HepG2 (cell line): Measurements from ENCODE around the gene SPINK8. TPM values are rescaled to one million over a fixed set of nuclear protein-coding genes. Genes with fewer than 3 reads are reported as not detected.

ENCODE experiments used
- E2F5 ChIP-seq: sonication (generic); formaldehyde crosslinking; conservative IDR thresholded peaks from 2 replicates; pipeline ENCODE4 v1.4.0; 2020; ENCODE audit warnings: missing genetic modification reagents
- GATAD1 ChIP-seq: IDR thresholded peaks from 2 replicates; pipeline ENCODE4 v1.6.1; 2016; ENCODE audit warnings: missing genetic modification reagents, missing compliant biosample characterization
- GPBP1L1 ChIP-seq: sonication (generic); formaldehyde crosslinking; IDR thresholded peaks from 2 replicates; pipeline ENCODE4 v1.5.0; 2020; ENCODE audit warnings: mild to moderate bottlenecking, missing genetic modification reagents
- IKZF4 ChIP-seq: sonication (generic); formaldehyde crosslinking; IDR thresholded peaks from 2 replicates; pipeline ENCODE4 v1.5.1; 2020; ENCODE audit warnings: borderline replicate concordance, mild to moderate bottlenecking, low read depth, missing genetic modification reagents; ENCODE audit errors: not compliant biosample characterization
- NFE2 ChIP-seq: sonication (generic); formaldehyde crosslinking; IDR thresholded peaks from 2 replicates; pipeline ENCODE4 v1.4.0; 2020; ENCODE audit warnings: missing genetic modification reagents
- NRL ChIP-seq: sonication (generic); formaldehyde crosslinking; IDR thresholded peaks from 2 replicates; pipeline ENCODE4 v1.5.0; 2020; ENCODE audit warnings: missing genetic modification reagents, mild to moderate bottlenecking, moderate library complexity, borderline replicate concordance
- PAXIP1 ChIP-seq: sonication (generic); formaldehyde crosslinking; conservative IDR thresholded peaks from 2 replicates; pipeline ENCODE4 v1.4.0; 2020; ENCODE audit warnings: mild to moderate bottlenecking, missing genetic modification reagents, moderate library complexity
- TGIF2 ChIP-seq: IDR thresholded peaks from 2 replicates; pipeline ENCODE4 v1.6.1; 2016; ENCODE audit warnings: control low read depth, missing compliant biosample characterization
- YEATS4 ChIP-seq: sonication (generic); formaldehyde crosslinking; IDR thresholded peaks from 2 replicates; pipeline ENCODE4 v1.4.0; 2020; ENCODE audit warnings: missing genetic modification reagents, borderline replicate concordance
- ZBTB34 ChIP-seq: sonication (generic); formaldehyde crosslinking; IDR thresholded peaks from 2 replicates; pipeline ENCODE4 v1.8.0; 2022; ENCODE audit warnings: mild to moderate bottlenecking, missing genetic modification reagents
- ZBTB7B ChIP-seq: sonication (generic); formaldehyde crosslinking; IDR thresholded peaks from 2 replicates; pipeline ENCODE4 v1.4.0; 2020; ENCODE audit warnings: missing genetic modification reagents
- ZGPAT ChIP-seq: IDR thresholded peaks from 2 replicates; pipeline ENCODE4 v1.6.1; 2016; ENCODE audit warnings: mild to moderate bottlenecking
- ZMAT5 ChIP-seq: sonication (generic); formaldehyde crosslinking; IDR thresholded peaks from 2 replicates; pipeline ENCODE4 v1.5.0; 2020; ENCODE audit warnings: mild to moderate bottlenecking, low read depth, missing genetic modification reagents, borderline replicate concordance
- ZNF512 ChIP-seq: sonication (generic); formaldehyde crosslinking; IDR thresholded peaks from 2 replicates; pipeline ENCODE4 v1.4.0; 2020; ENCODE audit warnings: mild to moderate bottlenecking, missing genetic modification reagents
- ZNF614 ChIP-seq: IDR thresholded peaks from 2 replicates; pipeline ENCODE4 v1.6.1; 2018; ENCODE audit warnings: missing biosample characterization, missing genetic modification reagents, inconsistent platforms, borderline replicate concordance
- ZNF678 ChIP-seq: sonication (generic); formaldehyde crosslinking; IDR thresholded peaks from 2 replicates; pipeline ENCODE4 v1.4.0; 2020; ENCODE audit warnings: mild to moderate bottlenecking, missing genetic modification reagents
- ZNF768 ChIP-seq: sonication (generic); formaldehyde crosslinking; IDR thresholded peaks from 2 replicates; pipeline ENCODE4 v1.4.0; 2020; ENCODE audit warnings: missing genetic modification reagents
- polyA plus RNA-seq, 8 experiments: library from polyadenylated mRNA; depleted of rRNA in 3 of 8; stranded (reverse) in 7 of 8; unstranded in 1 of 8; fragments of >200 nt; fragmentation: Illumina TruSeq in 4 of 8; extraction: Trizol in 4 of 8; gene quantifications; 2 replicates each; pipeline versions ENCODE4 v1.2.1 to v1.2.3, GENCODE V29; 2011 to 2016; ENCODE audit warnings: low read depth in 4 of 8, missing spikeins in 1 of 8, mixed read lengths in 1 of 8; ENCODE audit not compliant: insufficient read depth in 1 of 8
- total RNA-seq, 5 experiments: library from RNA; depleted of rRNA; stranded (reverse); fragments of >200 nt; fragmentation: Illumina TruSeq; extraction: Trizol; gene quantifications; 2 replicates each; pipeline ENCODE4 v1.2.3, GENCODE V29; 2016; ENCODE audit warnings: low read depth in 1 of 5

SPINK8 gene
- total and polyA plus RNA-seq, 2 of the 13 experiments (the other 11 are each of a cell fraction or from before 2014, with no cell fraction given) = not detected

GRCh38 chr3:48301020-48301799 is 32.3 kb downstream of the SPINK8 start, which contains the start of gene NME6 (continued):
- no peak for TF ChIP-seq GPBP1L1 (CRISPR knock-in tag)
- TF ChIP-seq TGIF2 (CRISPR knock-in tag) = peak; percentile 66
- TF ChIP-seq ZGPAT (CRISPR knock-in tag) = peak; percentile 96
- TF ChIP-seq ZBTB7B (CRISPR knock-in tag) = peak; percentile 74
- TF ChIP-seq GATAD1 (CRISPR knock-in tag) = peak; percentile 94
- TF ChIP-seq ZNF678 (CRISPR knock-in tag) = peak; percentile 96
- no peak for TF ChIP-seq NFE2
- TF ChIP-seq ZBTB34 (CRISPR knock-in tag) = peak; percentile 71; the same call in 1 of the 2 replicates
- TF ChIP-seq IKZF4 (CRISPR knock-in tag) = peak; percentile 82
- TF ChIP-seq PAXIP1 (CRISPR knock-in tag) = peak; percentile 59
- TF ChIP-seq NRL (CRISPR knock-in tag) = peak; percentile 98
- peak; percentile 79 for TF ChIP-seq E2F5 (CRISPR knock-in tag)
- TF ChIP-seq ZNF512 (CRISPR knock-in tag) = no peak
- peak; percentile 94 for TF ChIP-seq YEATS4
- TF ChIP-seq ZNF768 (CRISPR knock-in tag) = peak; percentile 86
- peak; percentile 86; the same call in 1 of the 2 replicates for TF ChIP-seq ZNF614
- TF ChIP-seq ZMAT5 (CRISPR knock-in tag) = no peak
